ENCODE data around the gene SOS1.

SOS1 gene

DNA sequence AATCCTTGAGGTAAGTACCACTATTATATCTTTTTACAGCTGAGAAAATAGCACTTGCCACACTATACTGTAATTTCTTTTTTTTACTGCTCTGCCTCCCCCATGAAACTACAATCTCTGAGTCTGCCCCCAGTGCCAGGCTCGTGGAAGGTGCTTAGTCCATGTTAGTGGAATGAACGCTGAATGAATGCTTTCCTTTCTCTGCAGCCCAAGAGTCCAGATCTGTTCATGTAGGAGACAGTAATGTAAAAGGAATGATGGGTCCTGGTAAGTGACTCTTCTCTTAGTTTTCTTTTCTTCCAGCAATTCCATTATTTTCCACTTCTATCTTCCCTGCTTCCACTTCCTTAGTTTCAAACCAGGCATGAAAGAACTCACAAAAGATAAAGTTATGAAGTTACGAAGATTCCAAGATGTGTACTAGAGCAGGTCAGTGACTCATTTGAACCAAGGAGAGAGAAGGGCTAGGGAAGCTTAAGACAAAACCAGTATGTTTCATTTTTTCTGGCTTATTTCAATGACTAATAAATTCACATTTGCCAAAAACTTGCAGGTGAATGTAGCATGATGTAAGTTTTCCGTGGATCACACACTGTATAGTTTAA, 185.2 kb downstream of the SOS1 start:
- H3K4me3 ChIP-seq (ENCODE audit: low read depth, low read length): no peak overlapping the region
- CTCF ChIA-PET: interaction anchor here (1.1 to 2.5 kb wide), 3 partner anchors 11 to 294 kb away, joined by 3 to 23 read pairs (median 3); no protein-coding TSS in a partner anchor
- POLR2A ChIA-PET: no interaction called here
- DNase-seq (ENCODE audit: low read depth, low spot score): peak; percentile 17
- TF ChIP-seq, protein P1, sequence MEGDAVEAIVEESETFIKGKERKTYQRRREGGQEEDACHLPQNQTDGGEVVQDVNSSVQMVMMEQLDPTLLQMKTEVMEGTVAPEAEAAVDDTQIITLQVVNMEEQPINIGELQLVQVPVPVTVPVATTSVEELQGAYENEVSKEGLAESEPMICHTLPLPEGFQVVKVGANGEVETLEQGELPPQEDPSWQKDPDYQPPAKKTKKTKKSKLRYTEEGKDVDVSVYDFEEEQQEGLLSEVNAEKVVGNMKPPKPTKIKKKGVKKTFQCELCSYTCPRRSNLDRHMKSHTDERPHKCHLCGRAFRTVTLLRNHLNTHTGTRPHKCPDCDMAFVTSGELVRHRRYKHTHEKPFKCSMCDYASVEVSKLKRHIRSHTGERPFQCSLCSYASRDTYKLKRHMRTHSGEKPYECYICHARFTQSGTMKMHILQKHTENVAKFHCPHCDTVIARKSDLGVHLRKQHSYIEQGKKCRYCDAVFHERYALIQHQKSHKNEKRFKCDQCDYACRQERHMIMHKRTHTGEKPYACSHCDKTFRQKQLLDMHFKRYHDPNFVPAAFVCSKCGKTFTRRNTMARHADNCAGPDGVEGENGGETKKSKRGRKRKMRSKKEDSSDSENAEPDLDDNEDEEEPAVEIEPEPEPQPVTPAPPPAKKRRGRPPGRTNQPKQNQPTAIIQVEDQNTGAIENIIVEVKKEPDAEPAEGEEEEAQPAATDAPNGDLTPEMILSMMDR (IDR thresholded peaks at IDR 0.05; ENCODE audit: insufficient read depth, low read length, missing control alignments): no peak

GRCh38 chr2:38934742-38935141, 186.1 kb downstream of the SOS1 start:
- DNase-seq (ENCODE audit: low read depth, low spot score): no peak
- POLR2A ChIA-PET: no interaction called here
- H3K4me3 ChIP-seq (ENCODE audit: low read depth, low read length): no peak overlapping the region
- CTCF ChIA-PET: interaction anchor here (2.5 kb wide), 1 partner anchor 12 kb away, joined by 23 read pairs; no protein-coding TSS in a partner anchor
- TF ChIP-seq, protein P1 (IDR thresholded peaks at IDR 0.05; ENCODE audit: insufficient read depth, low read length, missing control alignments): no peak

DNA sequence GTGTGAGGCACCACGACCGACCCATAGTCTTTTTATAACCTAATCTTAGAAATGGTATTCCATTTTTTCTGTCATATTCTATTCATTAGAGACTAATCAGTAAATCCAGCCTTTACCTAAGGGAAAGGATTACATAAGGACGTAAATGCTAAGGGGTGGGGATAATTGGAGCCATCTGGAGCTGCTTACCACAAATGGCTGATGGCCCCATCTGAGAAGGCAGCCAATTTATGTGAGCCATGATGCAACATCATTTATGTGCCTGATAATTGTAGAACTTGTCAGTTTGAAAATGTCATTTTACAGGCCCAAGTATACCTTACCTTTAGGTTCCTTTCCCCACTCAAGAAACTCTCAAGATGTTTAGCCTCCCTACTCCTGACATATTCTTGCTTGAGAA, 187.2 kb downstream of the SOS1 start:
- CTCF ChIA-PET: no interaction called here
- peak; percentile 55 for DNase-seq (ENCODE audit: low read depth, low spot score)
- TF ChIP-seq, protein P1 (IDR thresholded peaks at IDR 0.05; ENCODE audit: insufficient read depth, low read length, missing control alignments): no peak
- no peak overlapping the region for H3K4me3 ChIP-seq (ENCODE audit: low read depth, low read length)
- POLR2A ChIA-PET: no interaction called here

DNA sequence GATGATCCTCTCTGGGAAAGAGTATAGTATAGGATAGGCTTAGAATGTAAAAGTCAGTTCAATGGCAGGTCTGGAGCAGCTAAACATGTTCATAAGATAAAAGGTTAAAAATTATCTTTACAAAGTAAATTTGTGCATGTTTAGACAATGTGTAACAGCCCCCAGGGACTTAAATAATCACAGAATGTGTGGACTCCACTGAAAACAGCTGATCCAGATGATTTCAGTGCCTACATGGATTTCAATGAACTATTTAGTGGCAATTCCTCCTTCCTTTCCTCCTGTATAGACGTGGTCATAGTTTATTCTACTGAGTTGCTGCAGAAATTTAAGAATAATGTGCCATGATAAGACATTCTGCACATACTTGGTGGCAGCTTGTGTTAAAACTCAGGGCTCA, 188.3 kb downstream of the SOS1 start:
- ChIA-PET CTCF (interaction anchor here (0.7 to 1.1 kb wide), 2 partner anchors 14 to 15 kb away, joined by 3 to 6 read pairs; no protein-coding TSS in a partner anchor), POLR2A (no interaction called here)

More for the DNA sequence above, 188.3 kb downstream of the SOS1 start:
- TF ChIP-seq, protein P1 (IDR thresholded peaks at IDR 0.05; ENCODE audit: insufficient read depth, low read length, missing control alignments): no peak
- DNase-seq (ENCODE audit: low read depth, low spot score): no peak
- no peak overlapping the region for H3K4me3 ChIP-seq (ENCODE audit: low read depth, low read length)

All from AG04449 (cell line).